DMS53 (cell line): ENCODE results near the gene TLR9.

Source experiments
- DNase-seq: peaks from one replicate; lab custom pipeline; 2025; lab: John Stamatoyannopoulos, UW

Gene TLR9

DNA sequence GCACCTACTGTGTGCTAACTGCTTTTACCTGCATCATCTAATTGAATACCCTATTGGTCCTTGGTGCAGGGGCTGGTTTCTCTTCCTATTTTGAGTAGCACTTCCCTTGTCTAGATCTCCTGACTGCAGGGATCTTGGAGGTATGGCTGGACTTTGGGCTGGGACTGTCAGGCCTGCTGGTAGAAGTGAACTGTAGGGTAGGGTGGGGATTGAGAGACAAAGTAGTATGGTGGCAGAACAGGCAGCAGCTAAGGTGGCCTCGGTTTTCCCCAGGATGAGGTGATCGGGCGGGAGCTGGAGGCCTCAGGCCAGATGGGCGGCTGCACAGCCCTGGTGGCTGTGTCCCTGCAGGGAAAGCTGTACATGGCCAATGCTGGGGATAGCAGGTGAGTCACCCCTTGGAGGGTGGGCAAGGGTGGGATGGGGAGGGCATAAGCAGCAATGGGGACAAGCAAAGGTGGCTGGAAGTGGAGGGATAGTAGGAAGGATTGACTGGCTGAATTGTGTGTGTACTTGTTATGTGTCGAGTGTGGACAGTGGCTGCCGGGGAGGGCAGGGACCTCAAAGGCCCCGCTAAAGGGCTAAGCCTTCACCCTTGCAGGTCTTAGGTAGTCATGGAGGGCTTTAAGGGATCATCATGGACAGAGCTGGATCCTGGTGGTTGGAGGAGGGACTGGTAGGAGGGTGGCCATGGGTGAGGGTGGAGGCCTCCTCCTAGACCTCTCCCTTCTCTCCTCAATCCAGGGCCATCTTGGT, 22.1 kb upstream of the TLR9 start:
- peak; percentile 14 for DNase-seq

DNA sequence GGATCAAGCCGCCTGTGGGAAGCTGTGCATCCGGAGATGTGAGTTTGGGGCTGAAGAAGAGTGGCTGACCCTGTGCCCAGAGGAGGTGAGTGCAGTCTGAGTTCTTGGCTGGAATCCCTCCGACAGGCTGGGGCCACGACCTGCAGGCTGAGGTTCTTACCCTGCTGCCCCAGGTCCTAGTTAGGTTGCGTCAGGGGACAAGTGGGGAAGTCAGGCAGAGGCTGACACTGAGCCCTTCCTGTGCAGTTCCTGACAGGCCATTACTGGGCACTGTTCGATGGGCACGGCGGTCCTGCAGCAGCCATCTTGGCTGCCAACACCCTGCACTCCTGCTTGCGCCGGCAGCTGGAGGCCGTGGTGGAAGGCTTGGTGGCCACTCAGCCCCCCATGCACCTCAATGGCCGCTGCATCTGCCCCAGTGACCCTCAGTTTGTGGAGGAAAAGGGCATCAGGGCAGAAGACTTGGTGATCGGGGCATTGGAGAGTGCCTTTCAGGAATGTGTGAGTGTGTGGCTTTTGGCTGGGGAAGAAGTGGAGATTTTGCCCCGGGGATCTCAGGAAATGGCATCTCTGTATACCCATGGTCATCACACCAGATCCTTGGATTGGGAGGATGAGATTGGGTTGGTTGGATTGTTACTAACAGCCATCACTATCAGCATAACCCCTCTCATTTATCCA, 21.4 kb upstream of the TLR9 start:
- DNase-seq: peak; percentile 56

GRCh38 chr3:52246264-52246620, 20.8 kb upstream of the TLR9 start:
- peak; percentile 45 for DNase-seq

DNA sequence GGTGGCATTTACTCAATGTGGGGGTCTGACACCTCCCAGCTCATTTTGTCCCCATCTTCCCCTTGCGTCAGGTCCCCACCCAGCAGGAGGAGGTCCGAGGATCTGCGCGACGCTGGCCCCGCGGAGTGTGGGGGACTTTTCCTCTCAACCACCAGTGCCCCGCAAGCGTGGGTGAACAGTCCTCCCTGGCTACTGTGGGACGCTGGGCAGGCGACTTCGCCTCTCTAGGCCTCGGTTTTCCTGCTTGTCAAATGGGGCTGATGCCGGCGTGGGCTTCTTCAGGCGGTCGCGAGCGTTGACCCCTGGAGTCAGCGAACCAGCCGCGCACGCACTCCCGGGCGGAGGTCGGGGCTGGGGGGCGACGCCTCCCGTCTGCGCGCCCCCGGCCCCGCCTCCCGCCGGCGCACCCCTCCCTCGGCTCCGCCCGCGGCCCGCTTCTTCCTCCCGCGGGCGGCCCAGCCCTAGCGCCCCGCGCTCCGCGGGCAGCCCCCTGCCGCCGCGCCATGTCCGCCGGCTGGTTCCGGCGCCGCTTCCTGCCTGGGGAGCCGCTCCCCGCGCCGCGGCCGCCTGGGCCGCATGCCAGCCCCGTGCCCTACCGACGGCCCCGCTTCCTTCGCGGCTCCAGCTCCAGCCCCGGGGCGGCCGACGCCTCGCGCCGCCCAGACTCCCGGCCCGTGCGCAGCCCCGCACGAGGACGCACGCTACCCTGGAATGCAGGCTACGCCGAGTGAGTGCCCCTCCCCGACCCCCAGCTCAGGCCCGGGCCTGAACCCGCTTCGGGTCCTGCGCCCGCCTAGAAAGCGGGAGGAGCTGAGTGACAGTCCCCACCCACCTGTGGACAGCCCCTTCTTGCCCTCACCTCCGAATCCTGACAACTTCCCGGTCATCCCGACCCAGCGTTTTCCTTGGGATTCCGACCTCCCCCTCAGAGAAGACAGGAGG, 20.1 kb upstream of the TLR9 start, which contains the start of gene PPM1M:
TSS of gene PPM1M (plus strand) at position 438 of the 942 bp plus-strand sequence. CDS start at position 504, 66 bp downstream.
- peak; percentile 49 for DNase-seq

- no peak for DNase-seq
Measured at GRCh38 chr3:52243791-52244628, 18.6 kb upstream of the TLR9 start.

GRCh38 chr3:52242039-52242438, 16.6 kb upstream of the TLR9 start:
- DNase-seq: no peak

DNA sequence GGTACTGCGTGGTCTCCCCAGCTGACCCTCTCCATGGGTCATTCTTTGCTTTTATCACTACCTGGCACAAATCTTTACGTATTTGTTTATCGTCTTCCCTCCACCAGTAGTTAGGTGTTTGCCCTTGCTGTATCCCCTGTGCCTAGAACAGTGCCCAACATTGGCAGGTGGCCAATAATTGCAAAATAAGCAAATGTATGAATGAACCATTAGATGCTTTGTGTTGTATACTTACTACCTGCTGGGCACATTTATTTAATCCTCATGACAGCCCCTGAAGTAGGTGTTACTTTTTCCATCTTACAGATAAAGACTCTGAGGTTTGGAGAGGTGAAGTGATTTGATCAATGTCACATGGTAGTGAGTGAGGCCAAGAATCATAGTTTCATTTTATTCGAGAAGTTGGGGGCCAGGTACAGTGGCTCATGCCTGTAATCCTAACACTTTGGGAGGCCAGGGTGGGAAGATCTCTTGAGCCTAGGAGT, 15.5 kb upstream of the TLR9 start:
- no peak for DNase-seq

DNA sequence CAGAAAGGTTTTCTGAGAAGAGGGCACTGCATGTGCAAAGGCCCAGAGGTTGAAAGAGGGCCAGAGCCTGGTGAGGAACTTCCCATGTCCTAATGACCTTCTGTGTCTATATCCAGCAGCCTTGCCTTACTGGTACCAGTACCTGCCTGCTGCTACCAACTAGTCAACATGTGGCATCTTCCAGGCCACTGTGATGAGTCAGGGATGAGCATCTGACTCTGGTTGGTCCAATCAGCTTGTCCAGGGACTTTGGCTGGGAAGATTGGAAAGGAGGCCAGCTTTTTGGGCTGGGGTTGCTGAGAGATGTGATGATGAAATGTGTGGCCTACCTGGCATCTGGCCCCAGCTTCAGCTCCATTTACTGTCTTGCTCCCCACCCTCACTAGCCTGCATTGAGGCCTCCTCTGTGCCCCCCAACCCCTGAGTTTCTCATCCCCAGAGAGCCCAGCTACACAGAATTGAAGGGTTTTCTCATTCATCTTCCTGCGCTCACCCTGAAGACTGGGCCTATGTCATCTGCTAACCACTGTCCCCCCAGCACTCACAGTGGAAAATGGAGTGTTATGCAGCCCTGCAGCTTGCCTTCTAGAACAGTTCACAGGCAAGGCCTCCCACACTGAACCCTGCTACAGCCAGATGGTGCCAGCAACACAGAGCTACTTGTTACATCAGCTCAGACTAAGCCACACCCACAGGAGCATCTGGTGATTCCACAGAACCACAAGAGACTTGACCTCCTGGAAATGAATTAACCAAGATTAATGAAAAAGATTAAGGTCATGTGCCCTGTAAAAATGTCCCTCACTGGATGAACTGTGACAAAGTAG, 14.8 kb upstream of the TLR9 start:
- peak; percentile 67 for DNase-seq

DNA sequence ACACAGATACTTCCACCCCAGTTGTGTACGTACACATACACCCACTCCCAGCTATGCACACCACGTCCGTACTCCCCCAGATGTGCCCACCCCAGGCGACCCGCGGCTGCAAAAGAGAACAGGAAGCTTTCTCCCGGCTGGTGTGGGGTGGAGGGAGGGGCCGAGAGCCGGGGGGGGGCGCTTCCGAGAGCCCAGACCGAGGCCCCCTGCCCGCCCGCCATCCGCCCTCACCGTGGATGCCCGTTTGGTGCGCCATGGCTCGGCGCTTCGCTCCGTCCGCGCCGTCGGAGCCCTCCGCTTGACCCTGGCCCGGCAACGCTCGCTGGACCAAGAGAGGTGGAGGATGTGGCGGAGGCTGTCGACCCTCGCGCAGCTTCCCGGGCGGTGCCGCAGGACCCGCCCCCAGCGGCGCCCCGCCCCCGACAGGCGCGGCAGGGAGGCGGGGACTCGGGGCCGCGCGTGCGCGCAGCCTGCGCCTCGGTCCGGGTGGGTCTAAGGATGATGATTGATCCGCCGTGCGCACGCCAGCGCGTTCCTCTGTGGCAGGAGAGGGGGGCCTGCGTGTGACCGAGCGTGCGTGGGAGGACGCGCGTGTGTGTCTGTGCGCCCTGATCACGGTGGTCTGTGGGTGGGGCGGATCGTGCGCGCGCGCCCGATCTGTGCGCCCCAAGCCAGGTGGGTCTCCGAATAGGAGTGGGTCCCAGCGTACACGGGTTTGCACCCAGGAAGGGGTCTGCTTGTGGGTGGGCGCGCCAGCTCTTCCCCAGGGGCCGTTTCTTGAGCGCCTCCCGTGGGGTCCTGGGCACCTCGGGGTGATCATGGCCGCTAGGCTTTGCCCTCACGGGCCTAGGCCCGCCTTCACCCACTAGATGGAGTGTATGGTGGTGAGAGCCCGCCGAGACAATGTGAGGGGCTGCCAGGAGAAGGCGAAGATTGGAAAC, 13.6 kb upstream of the TLR9 start, which contains the start of gene TWF2:
TSS of gene TWF2 (minus strand) at position 398 of the 941 bp plus-strand sequence. CDS start at position 256, 142 bp downstream.
- DNase-seq: peak; percentile 69

DNA sequence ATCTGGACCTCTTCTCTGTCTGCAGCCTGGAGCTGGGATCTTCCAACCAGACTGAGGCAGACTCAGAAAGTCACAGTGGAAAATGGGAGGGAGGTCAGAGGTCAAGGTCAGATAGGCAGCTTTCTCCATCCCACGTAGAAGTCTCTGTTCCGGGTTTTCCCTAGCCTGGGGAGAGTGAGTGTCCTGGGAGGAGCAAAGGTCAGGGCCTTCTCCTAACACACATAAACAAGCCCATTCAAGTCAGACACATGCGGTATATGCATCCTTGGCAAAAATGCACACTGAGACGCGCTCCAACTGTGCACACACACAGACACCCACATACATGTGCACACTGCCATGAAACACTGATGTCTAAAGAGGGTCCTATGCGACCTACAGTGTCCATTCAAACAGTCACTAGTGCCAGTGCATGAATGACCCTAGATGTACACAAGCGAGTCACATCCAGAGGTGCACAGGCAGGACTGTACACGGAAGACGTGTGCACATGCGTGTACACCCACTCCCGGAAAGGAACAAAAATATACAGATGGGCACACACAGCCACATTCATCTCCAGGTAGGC, 12.8 kb upstream of the TLR9 start:
- DNase-seq: peak; percentile 31

- DNase-seq: peak; percentile 64
Measured at GRCh38 chr3:52237657-52238172, 12.3 kb upstream of the TLR9 start.

DNA sequence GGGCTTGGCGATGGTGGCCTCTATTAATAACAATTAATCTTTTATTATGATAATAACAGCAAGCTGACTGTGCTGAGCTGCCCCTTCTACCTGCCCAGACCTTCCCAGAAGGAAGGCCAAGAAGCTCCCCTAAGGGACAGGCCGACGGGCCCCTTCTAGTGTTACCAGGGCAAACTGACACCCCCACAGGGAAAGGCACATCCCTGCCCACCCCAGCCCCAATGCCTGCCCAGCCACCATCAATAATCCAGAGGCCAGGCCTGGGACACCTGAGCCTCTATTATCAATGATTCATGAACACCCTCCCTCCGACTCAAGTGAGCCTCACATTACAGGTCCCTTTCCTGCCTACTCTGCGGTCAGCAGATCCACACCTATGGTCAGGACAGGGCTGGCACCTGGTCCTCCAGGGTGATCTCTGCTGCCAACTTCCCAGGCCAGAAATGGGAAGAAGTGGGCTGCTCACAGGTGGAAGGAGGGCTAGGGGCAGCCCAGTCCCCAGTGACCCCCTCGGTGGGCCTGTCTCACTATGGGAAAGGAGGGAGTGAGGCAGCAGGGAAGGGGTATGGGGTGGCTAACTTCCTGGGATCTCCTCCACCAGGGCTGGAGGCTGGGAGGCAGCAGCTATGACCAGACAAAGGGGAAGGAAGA, 11.7 kb upstream of the TLR9 start:
- peak; percentile 31 for DNase-seq

GRCh38 chr3:52236424-52236886, 11.0 kb upstream of the TLR9 start:
- no peak for DNase-seq

DNA sequence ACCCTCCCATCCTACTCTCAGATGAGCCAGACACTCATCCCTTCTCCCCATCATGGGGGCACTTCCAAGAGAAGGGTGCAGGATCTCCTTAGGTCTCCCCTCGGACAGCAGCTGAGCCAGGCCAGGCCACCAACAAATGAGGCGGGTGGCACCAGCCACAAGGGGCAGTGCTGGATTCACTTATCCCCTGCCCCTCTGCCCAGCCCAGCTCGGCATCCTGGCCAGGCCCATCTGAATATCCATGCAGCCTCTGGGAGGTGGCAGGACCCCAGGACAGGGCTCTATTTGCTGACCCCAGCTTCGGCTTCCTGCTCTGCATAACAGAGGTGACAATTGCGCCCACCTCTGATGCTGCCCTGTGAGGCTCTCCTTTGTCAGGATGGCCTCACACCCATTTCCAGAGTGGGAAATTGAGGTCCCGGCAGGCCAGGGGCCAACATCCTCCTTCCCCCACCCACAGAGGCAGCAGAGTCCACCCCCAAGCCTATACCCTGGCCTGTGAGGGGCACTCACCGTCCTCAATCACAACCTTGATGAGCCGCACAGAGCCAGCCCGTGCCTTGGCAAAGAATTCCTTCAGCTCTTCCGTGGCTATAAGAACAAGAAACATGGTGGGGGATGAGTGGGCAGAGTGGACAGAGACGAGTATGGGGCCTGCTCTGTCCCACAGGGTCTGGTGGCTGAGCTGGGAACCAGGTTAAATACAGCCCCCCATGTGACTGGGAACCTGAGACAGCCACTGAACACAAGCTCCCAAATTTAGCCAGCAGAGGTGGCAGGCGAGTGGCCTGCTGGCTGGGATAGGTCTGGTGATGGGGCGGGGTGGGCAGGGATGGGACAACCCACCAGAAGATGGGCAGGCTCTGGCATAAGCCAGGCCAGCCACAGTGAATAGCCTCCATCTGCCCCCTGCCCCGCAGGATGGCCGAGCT, 9.3 kb upstream of the TLR9 start:
- no peak for DNase-seq

DNA sequence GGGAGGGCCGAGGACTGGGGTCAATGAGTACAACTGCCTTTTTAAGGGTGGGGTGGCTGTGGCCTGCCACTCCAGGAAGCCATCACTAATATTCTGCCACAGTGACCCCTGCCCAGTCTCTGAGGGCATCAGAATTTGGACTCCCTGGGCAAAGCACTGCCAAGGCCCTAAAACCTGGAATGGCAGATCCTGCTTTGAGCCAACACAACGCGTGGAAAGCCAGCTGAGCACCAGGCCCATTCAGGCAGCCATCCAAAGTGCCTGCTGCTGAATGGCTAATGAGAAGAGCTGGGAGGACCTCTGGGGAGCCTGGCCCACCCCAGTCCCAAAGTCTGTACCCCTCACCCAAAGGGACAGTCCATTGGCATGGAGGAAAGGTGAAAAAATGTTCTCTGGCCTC, 8.5 kb upstream of the TLR9 start:
- DNase-seq: no peak

GRCh38 chr3:52233108-52233591, 7.7 kb upstream of the TLR9 start:
- no peak for DNase-seq
